WI38 (cell line): ENCODE measurements around the gene RNF224.

Source experiments
- H3K4me3 ChIP-seq: 2 replicates; pipeline ENCODE4 v1.5.1; 2011; ENCODE audit warnings: low read depth, mild to moderate bottlenecking, control low read depth, low read length
- TF ChIP-seq, protein P1 (sequence below): IDR thresholded peaks from 2 replicates; pipeline ENCODE4 v1.5.1; 2012; ENCODE audit warnings: low read depth, mild to moderate bottlenecking, control low read depth, low read length

RNF224 gene

GRCh38 chr9:137231372-137232039 is 4.2 kb downstream of the RNF224 start:
- H3K4me3 ChIP-seq: no peak overlapping the region
- TF ChIP-seq, protein P1, sequence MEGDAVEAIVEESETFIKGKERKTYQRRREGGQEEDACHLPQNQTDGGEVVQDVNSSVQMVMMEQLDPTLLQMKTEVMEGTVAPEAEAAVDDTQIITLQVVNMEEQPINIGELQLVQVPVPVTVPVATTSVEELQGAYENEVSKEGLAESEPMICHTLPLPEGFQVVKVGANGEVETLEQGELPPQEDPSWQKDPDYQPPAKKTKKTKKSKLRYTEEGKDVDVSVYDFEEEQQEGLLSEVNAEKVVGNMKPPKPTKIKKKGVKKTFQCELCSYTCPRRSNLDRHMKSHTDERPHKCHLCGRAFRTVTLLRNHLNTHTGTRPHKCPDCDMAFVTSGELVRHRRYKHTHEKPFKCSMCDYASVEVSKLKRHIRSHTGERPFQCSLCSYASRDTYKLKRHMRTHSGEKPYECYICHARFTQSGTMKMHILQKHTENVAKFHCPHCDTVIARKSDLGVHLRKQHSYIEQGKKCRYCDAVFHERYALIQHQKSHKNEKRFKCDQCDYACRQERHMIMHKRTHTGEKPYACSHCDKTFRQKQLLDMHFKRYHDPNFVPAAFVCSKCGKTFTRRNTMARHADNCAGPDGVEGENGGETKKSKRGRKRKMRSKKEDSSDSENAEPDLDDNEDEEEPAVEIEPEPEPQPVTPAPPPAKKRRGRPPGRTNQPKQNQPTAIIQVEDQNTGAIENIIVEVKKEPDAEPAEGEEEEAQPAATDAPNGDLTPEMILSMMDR: no peak

DNA sequence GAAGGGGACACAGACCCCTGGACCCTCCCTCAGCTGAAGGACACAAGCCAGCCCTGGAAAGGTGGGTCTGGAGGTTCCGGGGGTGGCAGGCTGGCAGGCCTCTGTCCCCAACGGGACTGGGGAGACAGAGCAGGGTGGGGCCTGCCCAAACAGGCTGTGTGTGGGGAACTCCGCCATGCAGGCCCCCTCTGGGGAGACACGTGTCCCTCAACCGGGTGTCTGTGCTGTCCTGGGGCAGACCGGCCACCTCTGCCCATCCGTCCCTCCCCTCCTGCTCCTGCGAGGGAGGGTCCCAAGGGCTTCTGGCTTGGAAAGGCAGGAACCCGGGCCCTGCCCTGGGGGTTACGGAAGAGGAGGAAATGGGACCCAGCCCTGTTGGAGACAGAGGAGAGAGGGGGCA is 4.8 kb downstream of the RNF224 start:
- H3K4me3 ChIP-seq: no peak overlapping the region
- TF ChIP-seq, protein P1: no peak

DNA sequence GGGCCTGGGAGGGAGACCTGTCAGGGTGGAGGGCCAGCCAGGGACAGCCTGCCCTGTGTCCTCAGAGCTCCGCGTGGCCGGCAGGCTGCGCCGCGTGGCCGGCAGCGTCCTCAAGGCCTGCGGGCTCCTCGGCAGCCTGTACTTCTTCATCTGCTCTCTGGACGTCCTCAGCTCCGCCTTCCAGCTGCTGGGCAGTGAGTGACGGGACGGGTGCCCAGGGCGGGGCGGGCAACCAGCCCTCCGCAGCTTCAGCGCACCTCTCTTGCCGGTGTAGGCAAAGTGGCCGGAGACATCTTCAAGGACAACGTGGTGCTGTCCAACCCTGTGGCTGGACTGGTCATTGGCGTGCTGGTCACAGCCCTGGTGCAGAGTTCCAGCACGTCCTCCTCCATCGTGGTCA is 5.2 kb downstream of the RNF224 start:
- no peak overlapping the region for H3K4me3 ChIP-seq
- TF ChIP-seq, protein P1: no peak

GRCh38 chr9:137233143-137233980 is 6.1 kb downstream of the RNF224 start:
- TF ChIP-seq, protein P1: no peak
- no peak overlapping the region for H3K4me3 ChIP-seq

GRCh38 chr9:137234055-137234697 is 6.9 kb downstream of the RNF224 start:
- H3K4me3 ChIP-seq: no peak overlapping the region
- TF ChIP-seq, protein P1: no peak

DNA sequence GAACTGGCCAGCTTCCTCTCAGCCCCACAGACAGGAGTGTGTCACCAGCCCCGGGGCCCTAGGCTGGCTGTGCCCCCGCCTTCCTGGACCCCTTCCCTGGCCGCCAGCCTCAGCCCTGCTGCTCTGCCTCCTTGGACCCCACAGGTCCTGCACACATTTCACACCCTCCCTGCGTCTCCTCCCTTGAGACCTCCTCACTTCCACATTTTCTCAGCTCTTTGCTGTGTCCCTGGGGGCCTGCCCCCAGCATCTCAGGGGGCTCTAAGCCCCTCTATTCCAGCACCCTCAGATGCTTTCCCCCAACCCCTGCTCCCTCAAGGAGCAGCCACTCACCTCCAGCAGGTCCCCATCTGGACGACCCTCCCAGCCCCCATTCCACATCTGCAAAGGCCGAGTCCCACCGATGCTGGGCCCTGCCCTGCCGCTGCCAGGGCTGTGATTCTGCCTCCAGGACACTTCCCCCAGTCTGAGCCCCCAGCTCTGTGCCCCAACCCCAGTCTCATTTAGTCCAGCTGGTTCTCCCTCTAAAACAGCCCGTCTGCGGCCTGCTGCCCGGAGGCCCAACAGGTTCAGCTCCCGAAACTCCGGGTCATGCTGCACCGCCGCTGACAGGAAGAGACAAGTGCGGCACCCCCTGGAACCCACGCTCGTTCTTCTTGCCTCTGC is 7.6 kb downstream of the RNF224 start:
- no peak overlapping the region for H3K4me3 ChIP-seq
- TF ChIP-seq, protein P1: no peak
